Bronchial epithelial cell (primary cell): Measurements from ENCODE around the gene GRHL1. TPM values are rescaled to one million over a fixed set of nuclear protein-coding genes. Genes with fewer than 3 reads are reported as not detected.

Experiments
- DNase-seq: peaks from one replicate; pipeline ENCODE4 v3.0.0-alpha.2; 2010; ENCODE audit warnings: low read depth
- FAIRE-seq: peaks from 2 replicates; lab custom pipeline; 2011; peaks lifted over from hg19 to GRCh38; lab: Jason Lieb, UNC
- H3K27me3 ChIP-seq: 2 replicates; pipeline ENCODE4 v1.5.1; 2011; ENCODE audit warnings: low read length; ENCODE audit not compliant: control insufficient read depth, insufficient read depth
- H3K36me3 ChIP-seq: 2 replicates; pipeline ENCODE4 v1.5.1; 2011; ENCODE audit warnings: low read length; ENCODE audit not compliant: control insufficient read depth, insufficient read depth
- H3K4me3 ChIP-seq: 2 replicates; pipeline ENCODE4 v1.5.1; 2011; ENCODE audit warnings: mild to moderate bottlenecking, low read depth, low read length, control low read depth
- total RNA-seq: library from RNA; depleted of rRNA; stranded (reverse); fragments of >200 nt; gene quantifications from 2 replicates; pipeline ENCODE4 v1.2.1, GENCODE V29; 2014
- TF ChIP-seq, protein P1 (sequence below): IDR thresholded peaks from 2 replicates; pipeline ENCODE4 v1.5.1; 2011; ENCODE audit warnings: mild to moderate bottlenecking, moderate library complexity, low read length, control low read depth, inconsistent platforms; ENCODE audit not compliant: insufficient read depth, severe bottlenecking

GRHL1 gene
- total RNA-seq, 1 donor from 2014 or later: 25.5 TPM

DNA sequence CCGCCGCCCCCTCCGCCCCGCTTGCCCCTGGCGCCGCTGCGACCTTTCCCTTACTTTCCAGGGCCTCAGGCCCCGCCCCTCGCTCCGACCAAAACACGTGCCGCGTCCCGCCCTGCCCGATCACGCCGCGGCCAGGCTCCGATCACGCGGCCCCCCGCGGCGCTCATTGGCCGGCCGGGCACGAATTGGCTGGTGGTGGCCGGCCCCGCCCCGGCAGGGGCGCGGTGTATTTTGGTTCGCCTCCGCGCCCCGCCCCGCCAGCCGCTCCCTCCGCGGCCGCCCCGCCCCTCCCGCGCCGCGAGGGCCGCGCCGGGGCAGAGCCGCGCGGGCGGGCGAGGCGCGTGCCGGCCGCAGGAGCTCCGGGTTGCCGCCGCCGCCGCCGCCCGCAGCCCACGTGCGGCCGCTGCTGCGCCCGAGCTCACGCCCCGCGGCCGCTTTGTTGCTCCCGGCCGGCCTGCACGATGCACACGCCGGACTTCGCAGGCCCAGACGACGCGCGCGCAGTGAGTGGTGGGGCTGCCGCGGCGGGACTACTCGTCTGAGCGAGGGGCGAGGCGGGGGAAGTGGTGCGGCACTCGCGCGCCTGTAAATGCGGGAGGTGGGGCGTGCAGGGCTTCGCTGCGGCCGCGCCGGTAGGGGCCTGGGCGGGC is 91.9 kb downstream of the GRHL1 start, which contains the start of gene KLF11:
Gene KLF11, plus strand, starts transcription at position 295 of the 650 bp plus-strand sequence. Its CDS starts 167 bp downstream, at position 462.
- peaks cover 9% of the 10 kb centered on the region for H3K36me3 ChIP-seq
- H3K4me3 ChIP-seq: peak within 1 kb of the TSS; percentile 68
- FAIRE-seq (no peak), DNase-seq (peak; percentile 63)
- no peaks in the 10 kb centered on the region for H3K27me3 ChIP-seq
- TF ChIP-seq, protein P1, sequence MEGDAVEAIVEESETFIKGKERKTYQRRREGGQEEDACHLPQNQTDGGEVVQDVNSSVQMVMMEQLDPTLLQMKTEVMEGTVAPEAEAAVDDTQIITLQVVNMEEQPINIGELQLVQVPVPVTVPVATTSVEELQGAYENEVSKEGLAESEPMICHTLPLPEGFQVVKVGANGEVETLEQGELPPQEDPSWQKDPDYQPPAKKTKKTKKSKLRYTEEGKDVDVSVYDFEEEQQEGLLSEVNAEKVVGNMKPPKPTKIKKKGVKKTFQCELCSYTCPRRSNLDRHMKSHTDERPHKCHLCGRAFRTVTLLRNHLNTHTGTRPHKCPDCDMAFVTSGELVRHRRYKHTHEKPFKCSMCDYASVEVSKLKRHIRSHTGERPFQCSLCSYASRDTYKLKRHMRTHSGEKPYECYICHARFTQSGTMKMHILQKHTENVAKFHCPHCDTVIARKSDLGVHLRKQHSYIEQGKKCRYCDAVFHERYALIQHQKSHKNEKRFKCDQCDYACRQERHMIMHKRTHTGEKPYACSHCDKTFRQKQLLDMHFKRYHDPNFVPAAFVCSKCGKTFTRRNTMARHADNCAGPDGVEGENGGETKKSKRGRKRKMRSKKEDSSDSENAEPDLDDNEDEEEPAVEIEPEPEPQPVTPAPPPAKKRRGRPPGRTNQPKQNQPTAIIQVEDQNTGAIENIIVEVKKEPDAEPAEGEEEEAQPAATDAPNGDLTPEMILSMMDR: no peak

DNA sequence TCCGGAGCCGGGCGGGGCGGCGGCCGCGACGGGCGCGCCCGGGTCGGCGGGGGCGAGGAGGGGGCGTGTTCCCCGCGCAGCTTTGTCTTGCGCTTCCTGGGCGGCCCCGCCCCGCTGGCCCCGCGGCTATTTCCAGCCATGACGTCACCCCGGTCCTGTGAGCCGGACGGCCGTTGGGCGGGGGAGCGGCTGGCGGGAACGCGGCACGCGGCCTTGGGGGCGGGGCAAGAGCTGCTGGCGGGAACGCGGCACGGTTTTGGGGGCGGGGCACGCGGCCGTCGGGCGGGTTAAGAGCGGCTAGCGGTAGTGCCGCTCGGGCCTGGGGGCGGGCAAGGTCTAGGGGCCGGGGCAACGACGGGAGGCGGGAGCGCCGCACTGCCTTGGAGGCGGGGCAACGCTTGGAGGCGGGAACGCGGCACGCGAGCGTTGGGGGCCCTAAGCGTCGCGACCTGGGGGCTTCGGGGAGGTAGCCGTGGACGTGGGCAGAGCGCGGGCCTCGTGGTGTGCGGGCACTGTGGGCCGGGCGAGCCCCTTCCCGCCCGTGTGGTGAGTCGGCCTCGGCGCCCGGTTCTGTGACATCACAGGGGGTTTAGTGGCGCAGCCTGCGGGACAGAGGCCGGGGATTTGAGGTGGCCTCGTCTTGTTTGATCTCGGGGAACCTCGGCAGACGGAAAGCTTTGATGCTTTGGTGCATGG is 92.6 kb downstream of the GRHL1 start:
- FAIRE-seq (no peak), DNase-seq (peak; percentile 75)
- Histone ChIP-seq H3K27me3 (no peaks in the 10 kb centered on the region), H3K36me3 (peaks cover 10% of the 10 kb centered on the region), H3K4me3 (peak overlapping the region; percentile 68)
- TF ChIP-seq, protein P1: no peak

DNA sequence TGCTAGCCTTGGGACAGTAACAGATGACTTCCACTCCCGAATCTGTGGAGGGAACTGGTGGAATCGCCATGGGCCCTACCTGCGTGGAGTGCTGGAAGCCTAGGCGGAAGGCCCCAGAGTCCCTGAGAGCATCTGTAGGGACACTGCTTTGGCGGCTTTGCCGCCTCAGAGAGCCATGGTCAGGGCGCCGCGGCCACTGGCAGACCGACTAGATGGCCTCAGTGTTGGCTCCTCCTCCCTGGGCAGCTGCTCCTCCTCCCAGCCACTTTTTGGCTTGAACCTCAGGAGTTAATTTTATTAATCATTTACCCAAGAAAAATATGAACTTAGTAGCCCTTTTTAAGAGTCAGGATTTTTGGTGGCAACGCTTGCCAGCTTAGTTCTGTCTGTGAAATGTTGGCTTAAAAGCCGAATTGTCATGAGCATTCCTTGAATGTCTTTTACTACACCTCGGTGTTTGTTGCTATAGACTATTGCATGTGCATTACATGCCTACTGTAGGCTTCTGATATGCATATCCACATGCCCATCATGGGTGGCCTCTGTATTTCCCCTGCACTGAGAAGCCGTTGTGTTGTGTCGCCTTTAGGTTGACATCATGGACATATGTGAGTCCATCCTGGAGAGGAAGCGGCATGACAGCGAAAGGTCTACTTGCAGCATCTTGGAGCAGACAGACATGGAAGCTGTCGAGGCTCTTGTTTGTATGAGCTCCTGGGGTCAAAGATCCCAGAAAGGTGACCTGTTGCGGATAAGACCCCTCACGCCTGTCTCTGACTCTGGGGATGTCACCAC is 94.3 kb downstream of the GRHL1 start:
- DNase-seq (no peak), FAIRE-seq (no peak)
- H3K36me3 ChIP-seq: peaks cover 10% of the 10 kb centered on the region
- TF ChIP-seq, protein P1: no peak
- H3K4me3 ChIP-seq: no peak overlapping the region
- no peaks in the 10 kb centered on the region for H3K27me3 ChIP-seq

DNA sequence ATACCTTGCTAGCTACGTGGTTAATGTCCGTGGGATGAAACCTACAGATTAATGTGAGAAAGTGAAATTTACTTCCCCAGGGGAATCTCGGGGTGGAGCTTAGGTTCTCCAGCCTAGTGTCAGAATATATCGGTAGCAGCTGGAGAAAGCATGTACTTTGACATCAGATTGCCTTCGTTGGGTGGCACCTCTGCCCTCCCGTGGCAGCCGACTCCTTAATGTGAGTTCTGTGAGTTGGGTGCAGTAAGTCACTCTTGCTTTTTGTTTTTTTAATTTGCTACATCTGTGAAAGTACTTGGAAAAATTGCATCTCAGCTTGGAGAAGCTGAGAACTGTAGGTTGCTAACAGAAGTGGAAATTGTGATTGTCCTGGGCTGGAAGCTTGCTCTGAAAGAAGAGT is 95.4 kb downstream of the GRHL1 start:
- TF ChIP-seq, protein P1: no peak
- peaks cover 13% of the 10 kb centered on the region for H3K36me3 ChIP-seq
- H3K27me3 ChIP-seq: no peaks in the 10 kb centered on the region
- no peak for DNase-seq
- no peak for FAIRE-seq
- no peak overlapping the region for H3K4me3 ChIP-seq

DNA sequence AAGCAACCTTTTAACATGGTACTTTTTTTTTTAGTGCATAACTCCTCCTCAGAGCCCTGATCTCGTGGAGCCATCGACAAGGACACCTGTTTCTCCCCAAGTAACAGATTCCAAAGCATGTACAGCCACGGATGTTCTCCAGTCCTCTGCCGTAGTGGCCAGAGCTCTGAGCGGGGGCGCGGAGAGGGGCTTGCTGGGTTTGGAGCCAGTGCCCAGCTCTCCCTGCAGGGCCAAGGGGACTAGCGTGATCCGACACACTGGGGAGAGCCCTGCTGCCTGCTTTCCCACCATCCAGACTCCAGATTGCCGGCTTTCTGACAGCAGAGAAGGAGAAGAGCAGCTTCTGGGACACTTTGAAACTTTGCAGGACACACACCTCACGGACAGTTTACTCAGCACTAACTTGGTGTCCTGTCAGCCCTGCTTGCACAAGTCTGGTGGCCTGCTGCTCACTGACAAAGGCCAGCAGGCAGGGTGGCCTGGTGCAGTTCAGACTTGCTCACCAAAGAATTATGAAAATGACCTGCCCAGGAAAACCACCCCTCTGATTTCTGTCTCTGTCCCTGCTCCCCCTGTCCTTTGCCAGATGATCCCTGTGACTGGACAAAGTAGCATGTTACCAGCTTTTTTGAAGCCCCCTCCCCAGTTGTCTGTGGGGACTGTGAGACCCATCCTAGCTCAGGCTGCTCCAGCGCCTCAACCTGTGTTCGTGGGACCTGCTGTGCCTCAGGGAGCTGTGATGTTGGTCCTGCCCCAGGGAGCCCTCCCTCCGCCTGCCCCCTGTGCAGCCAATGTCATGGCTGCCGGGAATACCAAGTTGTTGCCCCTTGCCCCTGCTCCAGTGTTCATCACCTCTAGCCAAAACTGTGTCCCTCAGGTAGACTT is 96.4 kb downstream of the GRHL1 start:
- Histone ChIP-seq H3K27me3 (no peaks in the 10 kb centered on the region), H3K36me3 (peaks cover 15% of the 10 kb centered on the region), H3K4me3 (no peak overlapping the region)
- DNase-seq (no peak), FAIRE-seq (peak; percentile 76)
- TF ChIP-seq, protein P1: no peak
